ENCODE results near the gene ZFAND3.

ZFAND3 gene

DNA sequence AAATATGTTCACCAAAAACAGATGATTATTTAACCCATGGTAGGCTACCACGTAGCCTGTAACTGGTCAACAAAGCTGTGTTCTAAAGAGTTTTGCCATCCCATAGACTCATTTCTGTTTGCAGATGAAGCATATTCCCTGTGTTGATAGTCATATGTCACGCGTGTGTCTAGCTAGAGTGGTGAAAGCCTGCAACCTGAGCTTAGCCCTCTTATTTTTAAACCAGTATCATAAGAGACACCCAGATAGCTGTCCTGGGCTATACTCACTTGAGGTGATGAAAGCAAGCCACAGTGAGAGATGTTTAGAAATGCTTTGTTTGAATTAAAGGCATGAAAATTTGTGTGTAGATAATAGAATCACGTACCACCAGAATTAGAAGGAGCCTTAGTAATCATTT, 307.8 kb downstream of the ZFAND3 start:
- TF ChIP-seq, protein P1, sequence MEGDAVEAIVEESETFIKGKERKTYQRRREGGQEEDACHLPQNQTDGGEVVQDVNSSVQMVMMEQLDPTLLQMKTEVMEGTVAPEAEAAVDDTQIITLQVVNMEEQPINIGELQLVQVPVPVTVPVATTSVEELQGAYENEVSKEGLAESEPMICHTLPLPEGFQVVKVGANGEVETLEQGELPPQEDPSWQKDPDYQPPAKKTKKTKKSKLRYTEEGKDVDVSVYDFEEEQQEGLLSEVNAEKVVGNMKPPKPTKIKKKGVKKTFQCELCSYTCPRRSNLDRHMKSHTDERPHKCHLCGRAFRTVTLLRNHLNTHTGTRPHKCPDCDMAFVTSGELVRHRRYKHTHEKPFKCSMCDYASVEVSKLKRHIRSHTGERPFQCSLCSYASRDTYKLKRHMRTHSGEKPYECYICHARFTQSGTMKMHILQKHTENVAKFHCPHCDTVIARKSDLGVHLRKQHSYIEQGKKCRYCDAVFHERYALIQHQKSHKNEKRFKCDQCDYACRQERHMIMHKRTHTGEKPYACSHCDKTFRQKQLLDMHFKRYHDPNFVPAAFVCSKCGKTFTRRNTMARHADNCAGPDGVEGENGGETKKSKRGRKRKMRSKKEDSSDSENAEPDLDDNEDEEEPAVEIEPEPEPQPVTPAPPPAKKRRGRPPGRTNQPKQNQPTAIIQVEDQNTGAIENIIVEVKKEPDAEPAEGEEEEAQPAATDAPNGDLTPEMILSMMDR (IDR thresholded peaks at IDR 0.05; ENCODE audit: low read depth, low read length): no peak
- no peak for DNase-seq
- no peaks in the 10 kb centered on the region for H3K27me3 ChIP-seq (ENCODE audit: insufficient read depth, low read depth, severe bottlenecking)
- no peak overlapping the region for H3K27ac ChIP-seq
- peaks cover 18% of the 10 kb centered on the region for H3K36me3 ChIP-seq
- no peaks in the 10 kb centered on the region for H3K9me3 ChIP-seq (ENCODE audit: severe bottlenecking)
- no peak overlapping the region for H3K4me3 ChIP-seq (ENCODE audit: low read depth, low read length)

DNA sequence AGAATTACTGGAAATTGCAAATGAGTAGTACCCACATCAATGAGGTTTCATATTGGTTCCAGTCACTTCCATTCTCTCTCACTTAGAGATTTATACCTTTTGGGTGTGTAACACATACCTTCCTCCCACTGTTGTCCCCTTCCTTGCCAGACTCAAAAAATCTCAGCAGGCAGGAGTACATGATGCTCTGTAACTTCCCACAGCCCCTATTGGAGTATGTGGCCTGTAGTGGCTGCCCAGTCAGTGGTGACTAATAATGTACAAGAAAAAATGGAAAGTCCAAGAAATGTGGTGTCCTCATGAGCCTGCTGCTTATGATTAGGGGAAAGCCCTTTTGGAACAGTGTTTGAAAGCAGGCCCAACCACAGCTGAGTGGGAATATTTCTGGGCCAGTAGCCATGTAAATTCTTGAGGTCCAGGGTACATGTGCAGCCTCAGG, 312.0 kb downstream of the ZFAND3 start:
- H3K27ac ChIP-seq: no peak overlapping the region
- TF ChIP-seq, protein P1 (IDR thresholded peaks at IDR 0.05; ENCODE audit: low read depth, low read length): no peak
- H3K9me3 ChIP-seq (ENCODE audit: severe bottlenecking): no peaks in the 10 kb centered on the region
- no peak overlapping the region for H3K4me3 ChIP-seq (ENCODE audit: low read depth, low read length)
- peaks cover 17% of the 10 kb centered on the region for H3K36me3 ChIP-seq
- H3K27me3 ChIP-seq (ENCODE audit: insufficient read depth, low read depth, severe bottlenecking): no peaks in the 10 kb centered on the region
- no peak for DNase-seq

DNA sequence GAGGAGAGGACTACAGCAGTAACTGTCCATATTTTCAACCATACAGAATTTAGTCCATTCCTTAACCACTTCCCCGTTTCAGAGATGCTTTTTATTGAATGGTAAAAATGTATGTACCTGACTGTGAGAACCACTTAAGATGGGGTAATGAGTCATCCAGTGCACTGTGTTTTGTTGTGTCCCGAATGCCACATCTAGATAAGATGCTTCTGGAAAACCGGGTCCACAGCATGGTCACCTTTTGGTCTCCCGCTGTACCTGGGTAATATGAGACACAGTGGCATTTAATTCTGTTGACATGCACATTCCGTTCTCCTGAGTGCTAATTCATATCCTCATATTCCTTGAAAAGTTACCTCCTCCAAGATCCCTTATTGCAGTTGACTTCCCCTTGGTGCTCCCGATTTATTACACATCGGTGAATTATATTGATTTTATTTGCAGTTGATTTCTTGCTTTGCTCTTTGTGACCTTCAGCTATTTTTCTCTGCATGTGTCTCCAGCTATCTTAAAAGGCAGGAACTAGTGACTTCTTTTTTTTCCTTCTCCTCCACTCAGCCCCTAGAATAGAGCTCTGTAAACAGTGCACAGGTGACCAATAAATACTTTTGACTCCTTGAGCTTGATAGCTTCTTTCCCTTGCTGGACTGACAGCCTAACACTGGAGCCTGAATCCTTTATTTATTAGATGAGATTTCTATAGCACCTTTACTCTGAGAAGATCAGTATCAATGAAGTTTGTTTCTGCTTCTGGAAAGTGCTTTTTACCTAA, 314.6 kb downstream of the ZFAND3 start:
- TF ChIP-seq, protein P1 (IDR thresholded peaks at IDR 0.05; ENCODE audit: low read depth, low read length): no peak
- no peaks in the 10 kb centered on the region for H3K9me3 ChIP-seq (ENCODE audit: severe bottlenecking)
- no peak overlapping the region for H3K27ac ChIP-seq
- no peak overlapping the region for H3K4me3 ChIP-seq (ENCODE audit: low read depth, low read length)
- peaks cover 17% of the 10 kb centered on the region for H3K36me3 ChIP-seq
- no peak for DNase-seq
- H3K27me3 ChIP-seq (ENCODE audit: insufficient read depth, low read depth, severe bottlenecking): no peaks in the 10 kb centered on the region

DNA sequence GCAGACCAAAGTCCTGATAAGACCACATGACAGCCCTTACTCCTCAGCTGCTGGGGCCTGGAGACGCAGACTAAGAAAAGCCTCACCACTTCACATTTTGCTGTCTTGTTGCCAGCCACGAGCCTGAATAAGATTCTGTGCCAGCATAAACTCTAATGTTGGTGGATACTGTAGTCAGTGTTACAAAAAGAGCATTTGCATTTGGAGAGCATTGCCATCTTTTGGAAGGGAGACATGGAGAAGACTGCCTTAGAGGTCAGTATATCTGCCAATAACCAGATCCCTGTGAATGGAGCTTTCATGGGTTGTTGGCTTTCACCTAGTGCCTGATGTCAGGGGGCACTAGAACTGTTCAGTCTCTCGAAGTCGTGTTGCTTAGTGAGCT, 315.2 kb downstream of the ZFAND3 start:
- Histone ChIP-seq H3K36me3 (peaks cover 18% of the 10 kb centered on the region), H3K27me3 (ENCODE audit: insufficient read depth, low read depth, severe bottlenecking) (no peaks in the 10 kb centered on the region), H3K27ac (no peak overlapping the region), H3K4me3 (ENCODE audit: low read depth, low read length) (no peak overlapping the region), H3K9me3 (ENCODE audit: severe bottlenecking) (no peaks in the 10 kb centered on the region)
- DNase-seq: no peak
- TF ChIP-seq, protein P1 (IDR thresholded peaks at IDR 0.05; ENCODE audit: low read depth, low read length): no peak

DNA sequence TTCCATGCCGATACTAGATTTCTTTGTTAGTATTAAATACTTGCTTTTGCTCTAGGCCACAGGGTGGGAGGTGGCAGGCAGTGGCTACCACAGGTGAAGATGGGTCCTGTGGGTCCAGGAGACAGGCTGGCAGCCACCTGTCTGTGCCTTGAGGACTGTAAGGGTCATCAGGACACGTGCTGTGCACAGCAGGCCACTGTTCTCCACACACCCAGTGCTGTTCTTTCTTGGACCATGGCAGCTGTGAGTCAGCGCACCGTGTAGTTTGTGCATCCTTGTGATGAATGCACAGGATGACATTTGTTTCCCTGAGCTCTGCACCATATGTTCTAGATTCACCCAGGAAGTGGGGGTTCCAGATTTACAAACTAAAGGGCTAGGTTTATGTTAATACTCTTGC, 317.0 kb downstream of the ZFAND3 start:
- Histone ChIP-seq H3K27ac (no peak overlapping the region), H3K4me3 (ENCODE audit: low read depth, low read length) (no peak overlapping the region), H3K9me3 (ENCODE audit: severe bottlenecking) (no peaks in the 10 kb centered on the region), H3K27me3 (ENCODE audit: insufficient read depth, low read depth, severe bottlenecking) (no peaks in the 10 kb centered on the region), H3K36me3 (peaks cover 22% of the 10 kb centered on the region)
- DNase-seq: no peak
- TF ChIP-seq, protein P1 (IDR thresholded peaks at IDR 0.05; ENCODE audit: low read depth, low read length): no peak

All from WERI-Rb-1 (cell line).